Lung (tissue), 12 donors: ENCODE data around the gene RTN4RL2. TPM values are rescaled to one million over a fixed set of nuclear protein-coding genes. Genes with fewer than 3 reads are reported as not detected.

ENCODE experiments used
- ATAC-seq: fragments of 200-7000 bp; cut with Tn5 transposase; one replicate; pipeline ENCODE4 v1.9.1; 2020; ENCODE audit warnings: moderate number of reproducible peaks; ENCODE audit not compliant: insufficient read depth, low FRiP score
- DNase-seq, 3 donors: peaks; one replicate each; pipeline ENCODE4 v3.0.0-alpha.2; 2013 to 2017
- H3K27ac ChIP-seq, 2 donors: one replicate each; pipeline ENCODE4 v1.5.1; 2013; ENCODE audit warnings: mild to moderate bottlenecking in 2 of 2, moderate library complexity in 2 of 2, control low read depth in 1 of 2, inconsistent platforms in 1 of 2, low read depth in 1 of 2, low read length in 1 of 2
- H3K27me3 ChIP-seq, 3 donors: one replicate each; pipeline ENCODE4 v1.5.1; 2013; ENCODE audit warnings: low read length in 2 of 3; ENCODE audit not compliant: control insufficient read depth in 3 of 3, insufficient read depth in 3 of 3
- H3K36me3 ChIP-seq, 4 donors: one replicate each; pipeline ENCODE4 v1.5.1; 2013; ENCODE audit warnings: low read length in 4 of 4, mild to moderate bottlenecking in 1 of 4, moderate library complexity in 1 of 4; ENCODE audit not compliant: control insufficient read depth in 4 of 4, insufficient read depth in 4 of 4
- H3K4me1 ChIP-seq, 5 donors: one replicate each; pipeline ENCODE4 v1.5.1; 2013; ENCODE audit warnings: low read length in 5 of 5, mild to moderate bottlenecking in 2 of 5, moderate library complexity in 1 of 5; ENCODE audit not compliant: control insufficient read depth in 5 of 5, insufficient read depth in 5 of 5
- H3K4me3 ChIP-seq: one replicate; pipeline ENCODE4 v1.5.1; 2013; ENCODE audit warnings: mild to moderate bottlenecking, control low read depth, moderate library complexity
- H3K9ac ChIP-seq, 2 donors: one replicate each; pipeline ENCODE4 v1.5.1; 2013; ENCODE audit warnings: low read length in 2 of 2, control low read depth in 1 of 2; ENCODE audit not compliant: insufficient read depth in 1 of 2
- H3K9me3 ChIP-seq, 4 donors: one replicate each; pipeline ENCODE4 v1.5.1; 2013; ENCODE audit warnings: low read length in 3 of 4, mild to moderate bottlenecking in 1 of 4, moderate library complexity in 1 of 4; ENCODE audit not compliant: control insufficient read depth in 4 of 4, insufficient read depth in 3 of 4
- WGBS, 2 donors: extraction: QIAGEN DNeasy Blood & Tissue Kit; methylation state at CpG; one replicate each; pipeline ENCODE4 v1.1.7; 2013; 5-methylcytosine and 5-hydroxymethylcytosine counted together
- polyA plus RNA-seq, 2 donors: library from polyadenylated mRNA; stranded (reverse); fragments of 200-250 nt; gene quantifications; one replicate each; pipeline ENCODE4 v1.2.1, GENCODE V29; 2013
- total RNA-seq, 2 donors: library from RNA; depleted of rRNA in 1 of 2; stranded (reverse); fragments of >200 nt in 1 of 2; gene quantifications; one replicate each; pipeline ENCODE4 v1.2.1, GENCODE V29; 2014 to 2021
- TF ChIP-seq, protein P1 (sequence below): IDR thresholded peaks from 2 replicates; pipeline ENCODE4 v1.5.1; 2012; ENCODE audit warnings: mild to moderate bottlenecking; ENCODE audit errors: control extremely low read depth, extremely low read depth
- donor health status: control.
- donor health status: control.
- donor health status: Bipolar disorder and iron deficiency.
- donor health status: healthy.
- donor health status: DM: yes; HTN: yes; CAD: no.

RTN4RL2 gene
- total and polyA plus RNA-seq, 4 donors: 0.31 to 4.8 (median 1.6) TPM

DNA sequence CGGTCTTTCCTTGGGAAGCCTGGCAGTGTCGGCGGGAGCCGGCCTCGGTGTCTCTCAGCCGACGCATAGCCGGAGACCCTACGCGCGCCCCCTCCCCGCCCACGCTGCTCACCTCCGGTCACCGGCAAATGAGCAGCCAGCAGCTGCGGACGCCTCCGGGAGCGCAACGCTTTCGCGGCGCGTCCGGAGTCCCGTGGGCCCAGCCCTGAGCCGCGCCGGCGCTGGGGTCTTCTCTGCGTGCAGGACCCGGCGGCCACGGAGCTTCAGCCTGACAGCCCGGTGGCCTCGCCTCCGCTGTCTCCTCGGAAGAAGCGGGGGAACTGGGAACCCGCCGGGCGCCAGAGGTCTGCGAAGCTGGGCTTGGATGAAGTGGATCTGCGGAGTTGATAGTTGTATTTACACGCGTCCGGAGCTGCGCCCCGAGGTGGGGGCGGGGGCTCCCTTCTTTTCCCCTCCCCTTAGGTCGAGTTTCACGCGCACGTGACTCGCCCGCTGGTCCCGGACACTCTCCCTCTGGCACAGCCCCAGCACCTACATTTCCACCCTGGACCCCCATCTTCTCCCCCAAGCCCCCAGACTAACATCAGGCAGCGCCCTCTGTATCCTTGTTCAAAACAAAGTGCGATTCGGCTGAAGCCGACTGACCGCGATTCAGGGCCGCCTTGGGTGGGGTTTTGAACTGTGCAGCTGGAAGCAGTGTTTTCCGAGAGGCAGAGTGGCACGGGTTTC is 55.2 kb downstream of the RTN4RL2 start, which contains the start of gene SLC43A1:
Gene SLC43A1 (minus strand): TSS at position 371 of the 729 bp plus-strand sequence. CDS start 1,591 bp downstream, outside the sequence.
- H3K27me3 ChIP-seq: peaks cover 0 to 4% (median 0%) of the 10 kb centered on the region in 3 donors
- H3K9me3 ChIP-seq: no peaks in the 10 kb centered on the region
- TF ChIP-seq, protein P1, sequence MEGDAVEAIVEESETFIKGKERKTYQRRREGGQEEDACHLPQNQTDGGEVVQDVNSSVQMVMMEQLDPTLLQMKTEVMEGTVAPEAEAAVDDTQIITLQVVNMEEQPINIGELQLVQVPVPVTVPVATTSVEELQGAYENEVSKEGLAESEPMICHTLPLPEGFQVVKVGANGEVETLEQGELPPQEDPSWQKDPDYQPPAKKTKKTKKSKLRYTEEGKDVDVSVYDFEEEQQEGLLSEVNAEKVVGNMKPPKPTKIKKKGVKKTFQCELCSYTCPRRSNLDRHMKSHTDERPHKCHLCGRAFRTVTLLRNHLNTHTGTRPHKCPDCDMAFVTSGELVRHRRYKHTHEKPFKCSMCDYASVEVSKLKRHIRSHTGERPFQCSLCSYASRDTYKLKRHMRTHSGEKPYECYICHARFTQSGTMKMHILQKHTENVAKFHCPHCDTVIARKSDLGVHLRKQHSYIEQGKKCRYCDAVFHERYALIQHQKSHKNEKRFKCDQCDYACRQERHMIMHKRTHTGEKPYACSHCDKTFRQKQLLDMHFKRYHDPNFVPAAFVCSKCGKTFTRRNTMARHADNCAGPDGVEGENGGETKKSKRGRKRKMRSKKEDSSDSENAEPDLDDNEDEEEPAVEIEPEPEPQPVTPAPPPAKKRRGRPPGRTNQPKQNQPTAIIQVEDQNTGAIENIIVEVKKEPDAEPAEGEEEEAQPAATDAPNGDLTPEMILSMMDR: no peak
- ATAC-seq (peak; percentile 68), DNase-seq (peak; percentile 63 to 81 (median 66))
- peak within 1 kb of the TSS in 1 of 2 donors; percentile 47 for H3K9ac ChIP-seq
- peak within 1 kb of the TSS; percentile 74 for H3K4me3 ChIP-seq
- peak within 1 kb of the TSS; percentile 15 to 55 for H3K27ac ChIP-seq
- 0% methylated on average over 63 to 66 of the region's 66 CpGs for WGBS, 2 donors
- no peaks in the 10 kb centered on the region for H3K36me3 ChIP-seq
- H3K4me1 ChIP-seq: peaks cover 0 to 8% (median 4%) of the 10 kb centered on the region in 5 donors

DNA sequence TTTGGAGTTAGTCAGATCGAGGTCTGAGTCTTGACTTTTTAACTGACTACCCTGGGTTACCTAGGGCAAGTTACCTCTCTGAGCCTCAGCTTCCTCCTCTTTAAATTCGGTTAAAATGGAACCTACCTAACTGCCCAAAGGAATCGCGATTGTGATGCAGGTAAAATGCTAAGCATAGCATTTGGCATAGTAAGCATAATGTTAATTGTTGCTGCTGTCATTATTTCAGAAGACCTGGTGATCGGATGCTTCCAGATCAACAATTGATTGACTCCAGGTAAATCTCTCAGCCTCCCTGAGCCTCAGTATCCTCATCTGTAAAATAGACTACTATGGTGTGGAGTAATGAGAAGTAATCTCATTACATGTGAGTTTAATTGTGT is 55.7 kb downstream of the RTN4RL2 start:
- WGBS, 2 donors: 20 to 23% methylated on average over 5 of the region's 5 CpGs
- no peaks in the 10 kb centered on the region for H3K9me3 ChIP-seq
- H3K36me3 ChIP-seq: no peaks in the 10 kb centered on the region
- H3K4me3 ChIP-seq: peak overlapping the region; percentile 74
- no peak for ATAC-seq
- H3K27ac ChIP-seq: peak overlapping the region; percentile 15 to 55
- peaks cover 0 to 4% (median 0%) of the 10 kb centered on the region in 3 donors for H3K27me3 ChIP-seq
- no peak for DNase-seq
- peak overlapping the region in 1 of 2 donors; percentile 1 for H3K9ac ChIP-seq
- H3K4me1 ChIP-seq: peaks cover 0 to 8% (median 4%) of the 10 kb centered on the region in 5 donors
- TF ChIP-seq, protein P1: no peak

DNA sequence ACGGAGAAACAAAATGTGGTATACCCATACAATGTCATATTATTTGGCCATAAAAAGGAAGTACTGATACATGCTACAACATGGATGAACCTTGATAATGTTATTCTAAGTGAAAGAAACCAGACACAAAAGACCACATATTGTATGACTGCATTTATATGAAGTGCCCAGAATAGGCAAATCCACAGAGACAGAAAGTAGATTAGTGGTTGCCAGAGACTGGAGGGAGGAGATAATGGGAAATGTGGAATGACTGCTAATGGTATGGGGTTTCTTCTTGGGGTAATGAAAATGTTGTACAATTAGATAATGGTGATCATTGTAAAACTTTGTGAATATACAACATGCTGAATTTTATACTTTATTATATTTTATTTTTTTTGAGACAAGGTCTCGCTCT is 60.8 kb downstream of the RTN4RL2 start:
- 87 to 96% methylated on average over 2 of the region's 2 CpGs for WGBS, 2 donors
- DNase-seq (no peak), ATAC-seq (no peak)
- TF ChIP-seq, protein P1: no peak
- Histone ChIP-seq H3K9me3 (no peaks in the 10 kb centered on the region), H3K27me3 (peaks cover 0 to 2% (median 0%) of the 10 kb centered on the region in 3 donors), H3K9ac (no peak overlapping the region), H3K4me1 (peaks cover 0 to under 1% (median 0%) of the 10 kb centered on the region in 5 donors), H3K4me3 (no peak overlapping the region), H3K36me3 (no peaks in the 10 kb centered on the region), H3K27ac (no peak overlapping the region)
